CD4-positive, alpha-beta T cell treated with Interleukin-1 beta for 1 hour (primary cell): ENCODE results near the gene PHEX.
"Not testable (repeated sequence)": the region's sequence is repeated elsewhere in the genome, so short reads cannot be mapped to it uniquely, and the experiment has no call there.

Experiments
- DNase-seq, 2 donors: peaks; one replicate each; pipeline ENCODE4 v3.0.0-alpha.2; 2020 to 2022

Gene PHEX

DNA sequence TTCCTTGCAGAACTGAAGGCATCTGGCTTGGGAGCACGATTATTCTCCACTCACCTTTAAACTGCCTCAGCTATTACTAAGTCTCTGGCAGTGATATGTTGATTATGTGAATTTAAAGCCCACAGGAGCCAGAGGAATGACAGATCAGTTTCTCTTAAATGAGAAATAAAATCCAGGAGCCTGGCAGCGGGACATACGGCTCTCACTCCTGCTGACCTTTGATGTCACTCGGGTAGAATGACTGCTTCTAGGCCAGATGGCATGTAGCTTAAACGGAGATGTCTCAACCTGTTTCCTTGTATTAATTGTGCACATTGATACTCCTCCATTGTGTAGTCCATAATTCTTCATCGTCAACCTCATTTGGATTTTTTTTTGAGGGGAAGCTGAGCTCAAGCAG, 236.6 kb downstream of the PHEX start:
- DNase-seq, result no peak

- no peak for DNase-seq
Measured at GRCh38 chrX:22272613-22273012, 240.5 kb downstream of the PHEX start, which contains the start of gene CBLL2. Gene CBLL2, plus strand, starts transcription at chrX:22272913. Its CDS starts 79 bp downstream, at chrX:22272992.

- DNase-seq, result no peak
Measured at GRCh38 chrX:22273714-22274317, 241.7 kb downstream of the PHEX start.

- DNase-seq, result no peak
Measured at GRCh38 chrX:22276781-22277180, 244.7 kb downstream of the PHEX start.

DNA sequence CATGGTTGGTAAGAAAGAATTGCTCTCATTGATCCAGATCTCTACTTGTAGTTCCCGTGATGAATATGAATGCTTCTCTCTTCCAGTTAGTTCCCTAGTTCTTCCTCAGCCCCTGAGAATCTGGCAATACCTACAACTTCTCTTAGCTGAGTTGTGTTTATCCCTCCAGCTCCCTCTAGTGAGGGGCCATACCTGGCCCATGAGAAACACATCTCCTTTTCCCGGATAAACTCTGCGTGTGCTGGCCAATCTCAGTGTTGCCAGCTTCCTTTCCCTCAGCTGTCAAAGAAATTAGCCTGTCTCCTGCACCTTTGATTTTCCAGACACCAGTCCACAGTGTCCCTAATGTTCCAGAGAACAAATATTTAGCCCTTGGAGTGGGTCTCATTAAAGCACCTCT, 246.2 kb downstream of the PHEX start:
- DNase-seq, result no peak

- not testable (repeated sequence) for DNase-seq
Measured at GRCh38 chrX:22289209-22289608, 257.1 kb downstream of the PHEX start.

GRCh38 chrX:22296871-22297270, 264.7 kb downstream of the PHEX start:
- DNase-seq, result no peak

DNA sequence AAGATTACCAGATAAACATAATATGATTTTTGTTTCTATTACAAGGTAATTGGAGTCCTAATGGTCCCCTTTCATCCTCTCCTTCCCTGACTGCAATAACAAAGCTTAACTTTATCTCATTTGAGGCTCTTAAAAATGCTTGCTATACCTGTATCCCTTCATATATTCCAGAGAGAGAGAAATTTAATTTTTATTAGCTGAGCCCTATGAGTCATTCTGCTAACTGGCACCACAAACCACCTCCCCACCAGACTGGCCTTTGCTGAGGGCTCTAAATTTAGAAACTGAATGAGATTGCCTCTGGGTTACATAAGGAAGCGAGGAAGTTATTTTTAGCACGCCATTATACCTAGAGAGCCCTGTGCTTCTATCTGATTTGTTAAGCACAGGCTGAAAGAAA, 268.0 kb downstream of the PHEX start:
- DNase-seq, result no peak
